Measurements from ENCODE around the gene STMN3.

DNA sequence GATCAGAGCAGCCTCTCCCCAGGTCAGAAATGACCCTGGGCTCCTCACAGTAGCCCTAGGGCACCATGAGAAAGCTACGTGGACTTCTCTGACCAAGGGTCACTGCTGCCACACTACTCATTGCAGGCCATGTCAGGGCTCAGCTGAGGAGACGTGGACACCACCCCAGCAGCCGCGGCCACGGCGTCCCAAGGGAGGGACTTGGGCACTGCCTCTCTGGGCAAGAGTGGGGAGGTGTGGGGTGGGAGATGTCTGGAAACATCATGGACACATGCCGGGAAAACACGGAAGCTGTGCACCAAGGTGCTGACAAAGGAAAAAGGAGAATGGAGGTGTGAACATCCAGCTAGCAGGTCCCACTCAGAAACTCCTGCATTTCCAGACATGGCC lies 35.4 kb downstream of the STMN3 start:
- TF ChIP-seq, protein P1, sequence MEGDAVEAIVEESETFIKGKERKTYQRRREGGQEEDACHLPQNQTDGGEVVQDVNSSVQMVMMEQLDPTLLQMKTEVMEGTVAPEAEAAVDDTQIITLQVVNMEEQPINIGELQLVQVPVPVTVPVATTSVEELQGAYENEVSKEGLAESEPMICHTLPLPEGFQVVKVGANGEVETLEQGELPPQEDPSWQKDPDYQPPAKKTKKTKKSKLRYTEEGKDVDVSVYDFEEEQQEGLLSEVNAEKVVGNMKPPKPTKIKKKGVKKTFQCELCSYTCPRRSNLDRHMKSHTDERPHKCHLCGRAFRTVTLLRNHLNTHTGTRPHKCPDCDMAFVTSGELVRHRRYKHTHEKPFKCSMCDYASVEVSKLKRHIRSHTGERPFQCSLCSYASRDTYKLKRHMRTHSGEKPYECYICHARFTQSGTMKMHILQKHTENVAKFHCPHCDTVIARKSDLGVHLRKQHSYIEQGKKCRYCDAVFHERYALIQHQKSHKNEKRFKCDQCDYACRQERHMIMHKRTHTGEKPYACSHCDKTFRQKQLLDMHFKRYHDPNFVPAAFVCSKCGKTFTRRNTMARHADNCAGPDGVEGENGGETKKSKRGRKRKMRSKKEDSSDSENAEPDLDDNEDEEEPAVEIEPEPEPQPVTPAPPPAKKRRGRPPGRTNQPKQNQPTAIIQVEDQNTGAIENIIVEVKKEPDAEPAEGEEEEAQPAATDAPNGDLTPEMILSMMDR (conservative IDR thresholded peaks at IDR 0.05; ENCODE audit: low read depth, low read length): no peak
- TF ChIP-seq EZH2 (IDR thresholded peaks at IDR 0.05; ENCODE audit: low read length, unreplicated experiment) (no peak), EZH2phosphoT487 (IDR thresholded peaks at IDR 0.05; ENCODE audit: borderline replicate concordance, low read length) (no peak)

Data from PC-3 (cell line).